ENCODE measurements around the gene DCC. TPM values are rescaled to one million over a fixed set of nuclear protein-coding genes. Genes with fewer than 3 reads are reported as not detected.

The DCC gene
- total and polyA plus RNA-seq, 2 of the 8 experiments (the other 6 are each of a cell fraction or from before 2014, with no cell fraction given), result 0.14 to 1.4 TPM

DNA sequence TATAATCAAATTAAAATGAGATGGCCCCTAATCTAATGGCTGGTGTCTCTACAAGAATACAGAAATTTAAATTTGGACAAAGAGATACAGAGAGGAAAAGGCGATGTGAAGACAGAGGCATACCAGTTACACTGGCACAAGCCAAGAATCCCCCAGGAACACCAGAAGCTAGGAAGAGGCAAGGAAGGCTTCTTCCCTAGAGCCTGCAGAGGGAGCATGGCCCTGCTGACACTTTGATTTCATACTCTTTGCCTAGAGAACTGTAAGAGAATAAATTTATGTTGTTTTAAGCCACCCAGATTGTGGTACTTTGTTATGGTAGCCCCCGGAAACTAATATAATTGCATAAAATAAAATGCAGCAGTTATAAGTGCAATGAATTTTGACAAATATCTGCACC lies 1213.0 kb downstream of the DCC start (continued):
- TF ChIP-seq, protein P1, sequence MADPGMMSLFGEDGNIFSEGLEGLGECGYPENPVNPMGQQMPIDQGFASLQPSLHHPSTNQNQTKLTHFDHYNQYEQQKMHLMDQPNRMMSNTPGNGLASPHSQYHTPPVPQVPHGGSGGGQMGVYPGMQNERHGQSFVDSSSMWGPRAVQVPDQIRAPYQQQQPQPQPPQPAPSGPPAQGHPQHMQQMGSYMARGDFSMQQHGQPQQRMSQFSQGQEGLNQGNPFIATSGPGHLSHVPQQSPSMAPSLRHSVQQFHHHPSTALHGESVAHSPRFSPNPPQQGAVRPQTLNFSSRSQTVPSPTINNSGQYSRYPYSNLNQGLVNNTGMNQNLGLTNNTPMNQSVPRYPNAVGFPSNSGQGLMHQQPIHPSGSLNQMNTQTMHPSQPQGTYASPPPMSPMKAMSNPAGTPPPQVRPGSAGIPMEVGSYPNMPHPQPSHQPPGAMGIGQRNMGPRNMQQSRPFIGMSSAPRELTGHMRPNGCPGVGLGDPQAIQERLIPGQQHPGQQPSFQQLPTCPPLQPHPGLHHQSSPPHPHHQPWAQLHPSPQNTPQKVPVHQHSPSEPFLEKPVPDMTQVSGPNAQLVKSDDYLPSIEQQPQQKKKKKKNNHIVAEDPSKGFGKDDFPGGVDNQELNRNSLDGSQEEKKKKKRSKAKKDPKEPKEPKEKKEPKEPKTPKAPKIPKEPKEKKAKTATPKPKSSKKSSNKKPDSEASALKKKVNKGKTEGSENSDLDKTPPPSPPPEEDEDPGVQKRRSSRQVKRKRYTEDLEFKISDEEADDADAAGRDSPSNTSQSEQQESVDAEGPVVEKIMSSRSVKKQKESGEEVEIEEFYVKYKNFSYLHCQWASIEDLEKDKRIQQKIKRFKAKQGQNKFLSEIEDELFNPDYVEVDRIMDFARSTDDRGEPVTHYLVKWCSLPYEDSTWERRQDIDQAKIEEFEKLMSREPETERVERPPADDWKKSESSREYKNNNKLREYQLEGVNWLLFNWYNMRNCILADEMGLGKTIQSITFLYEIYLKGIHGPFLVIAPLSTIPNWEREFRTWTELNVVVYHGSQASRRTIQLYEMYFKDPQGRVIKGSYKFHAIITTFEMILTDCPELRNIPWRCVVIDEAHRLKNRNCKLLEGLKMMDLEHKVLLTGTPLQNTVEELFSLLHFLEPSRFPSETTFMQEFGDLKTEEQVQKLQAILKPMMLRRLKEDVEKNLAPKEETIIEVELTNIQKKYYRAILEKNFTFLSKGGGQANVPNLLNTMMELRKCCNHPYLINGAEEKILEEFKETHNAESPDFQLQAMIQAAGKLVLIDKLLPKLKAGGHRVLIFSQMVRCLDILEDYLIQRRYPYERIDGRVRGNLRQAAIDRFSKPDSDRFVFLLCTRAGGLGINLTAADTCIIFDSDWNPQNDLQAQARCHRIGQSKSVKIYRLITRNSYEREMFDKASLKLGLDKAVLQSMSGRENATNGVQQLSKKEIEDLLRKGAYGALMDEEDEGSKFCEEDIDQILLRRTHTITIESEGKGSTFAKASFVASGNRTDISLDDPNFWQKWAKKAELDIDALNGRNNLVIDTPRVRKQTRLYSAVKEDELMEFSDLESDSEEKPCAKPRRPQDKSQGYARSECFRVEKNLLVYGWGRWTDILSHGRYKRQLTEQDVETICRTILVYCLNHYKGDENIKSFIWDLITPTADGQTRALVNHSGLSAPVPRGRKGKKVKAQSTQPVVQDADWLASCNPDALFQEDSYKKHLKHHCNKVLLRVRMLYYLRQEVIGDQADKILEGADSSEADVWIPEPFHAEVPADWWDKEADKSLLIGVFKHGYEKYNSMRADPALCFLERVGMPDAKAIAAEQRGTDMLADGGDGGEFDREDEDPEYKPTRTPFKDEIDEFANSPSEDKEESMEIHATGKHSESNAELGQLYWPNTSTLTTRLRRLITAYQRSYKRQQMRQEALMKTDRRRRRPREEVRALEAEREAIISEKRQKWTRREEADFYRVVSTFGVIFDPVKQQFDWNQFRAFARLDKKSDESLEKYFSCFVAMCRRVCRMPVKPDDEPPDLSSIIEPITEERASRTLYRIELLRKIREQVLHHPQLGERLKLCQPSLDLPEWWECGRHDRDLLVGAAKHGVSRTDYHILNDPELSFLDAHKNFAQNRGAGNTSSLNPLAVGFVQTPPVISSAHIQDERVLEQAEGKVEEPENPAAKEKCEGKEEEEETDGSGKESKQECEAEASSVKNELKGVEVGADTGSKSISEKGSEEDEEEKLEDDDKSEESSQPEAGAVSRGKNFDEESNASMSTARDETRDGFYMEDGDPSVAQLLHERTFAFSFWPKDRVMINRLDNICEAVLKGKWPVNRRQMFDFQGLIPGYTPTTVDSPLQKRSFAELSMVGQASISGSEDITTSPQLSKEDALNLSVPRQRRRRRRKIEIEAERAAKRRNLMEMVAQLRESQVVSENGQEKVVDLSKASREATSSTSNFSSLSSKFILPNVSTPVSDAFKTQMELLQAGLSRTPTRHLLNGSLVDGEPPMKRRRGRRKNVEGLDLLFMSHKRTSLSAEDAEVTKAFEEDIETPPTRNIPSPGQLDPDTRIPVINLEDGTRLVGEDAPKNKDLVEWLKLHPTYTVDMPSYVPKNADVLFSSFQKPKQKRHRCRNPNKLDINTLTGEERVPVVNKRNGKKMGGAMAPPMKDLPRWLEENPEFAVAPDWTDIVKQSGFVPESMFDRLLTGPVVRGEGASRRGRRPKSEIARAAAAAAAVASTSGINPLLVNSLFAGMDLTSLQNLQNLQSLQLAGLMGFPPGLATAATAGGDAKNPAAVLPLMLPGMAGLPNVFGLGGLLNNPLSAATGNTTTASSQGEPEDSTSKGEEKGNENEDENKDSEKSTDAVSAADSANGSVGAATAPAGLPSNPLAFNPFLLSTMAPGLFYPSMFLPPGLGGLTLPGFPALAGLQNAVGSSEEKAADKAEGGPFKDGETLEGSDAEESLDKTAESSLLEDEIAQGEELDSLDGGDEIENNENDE (IDR thresholded peaks at IDR 0.05; ENCODE audit: insufficient replicate concordance, low read length), result no peak
- TF ChIP-seq RAD21 (IDR thresholded peaks at IDR 0.05 in 1 of 2, conservative IDR thresholded peaks at IDR 0.05 in 1 of 2; ENCODE audit: low read depth in 2 of 2, low read length in 2 of 2), result peak; percentile 19 to 34
- TF ChIP-seq, protein P2, sequence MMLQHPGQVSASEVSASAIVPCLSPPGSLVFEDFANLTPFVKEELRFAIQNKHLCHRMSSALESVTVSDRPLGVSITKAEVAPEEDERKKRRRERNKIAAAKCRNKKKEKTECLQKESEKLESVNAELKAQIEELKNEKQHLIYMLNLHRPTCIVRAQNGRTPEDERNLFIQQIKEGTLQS (IDR thresholded peaks at IDR 0.05; ENCODE audit: insufficient read depth, low read depth, low read length), result no peak

Data from H1 (cell line).